SK-N-SH treated with all-trans-retinoic acid at 6 μM for 48 hours (cell line): ENCODE measurements around the gene SPDYE2.
"Not testable (repeated sequence)": the region's sequence is repeated elsewhere in the genome, so short reads cannot be mapped to it uniquely, and the experiment has no call there.

Source experiments
- ESRRG ChIP-seq: fragments of 250-450 bp; sonication (Bioruptor Pico); IDR thresholded peaks from 2 replicates; pipeline ENCODE4 v1.6.1; 2021; ENCODE audit warnings: mild to moderate bottlenecking
- TF ChIP-seq, protein P1 (sequence below): fragments of 250-450 bp; sonication (Bioruptor Pico); IDR thresholded peaks from 2 replicates; pipeline ENCODE4 v1.8.0; 2020; ENCODE audit warnings: mild to moderate bottlenecking, moderate library complexity, borderline replicate concordance

DNA sequence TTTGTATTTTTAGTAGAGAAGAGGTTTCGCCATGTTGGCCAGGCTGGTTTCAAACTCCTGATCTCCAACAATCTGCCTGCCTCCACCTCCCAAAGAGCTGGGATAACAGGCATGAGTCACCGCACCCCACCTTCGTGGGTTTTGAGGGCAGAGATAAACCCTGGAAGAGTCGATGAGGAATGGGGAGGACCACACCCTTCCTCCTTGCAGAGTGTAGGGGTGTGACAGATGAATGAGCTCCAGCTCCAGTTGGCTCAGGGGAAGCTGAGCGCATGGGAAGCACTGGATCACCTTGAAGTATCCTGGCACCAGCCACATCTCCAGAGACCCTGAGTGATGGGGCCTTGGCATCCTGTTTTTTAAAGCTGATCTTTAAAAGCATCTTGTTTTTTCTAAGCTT is 32.5 kb downstream of the SPDYE2 start:
- TF ChIP-seq ESRRG (CRISPR knock-in tag): not testable (repeated sequence)
- TF ChIP-seq, protein P1, sequence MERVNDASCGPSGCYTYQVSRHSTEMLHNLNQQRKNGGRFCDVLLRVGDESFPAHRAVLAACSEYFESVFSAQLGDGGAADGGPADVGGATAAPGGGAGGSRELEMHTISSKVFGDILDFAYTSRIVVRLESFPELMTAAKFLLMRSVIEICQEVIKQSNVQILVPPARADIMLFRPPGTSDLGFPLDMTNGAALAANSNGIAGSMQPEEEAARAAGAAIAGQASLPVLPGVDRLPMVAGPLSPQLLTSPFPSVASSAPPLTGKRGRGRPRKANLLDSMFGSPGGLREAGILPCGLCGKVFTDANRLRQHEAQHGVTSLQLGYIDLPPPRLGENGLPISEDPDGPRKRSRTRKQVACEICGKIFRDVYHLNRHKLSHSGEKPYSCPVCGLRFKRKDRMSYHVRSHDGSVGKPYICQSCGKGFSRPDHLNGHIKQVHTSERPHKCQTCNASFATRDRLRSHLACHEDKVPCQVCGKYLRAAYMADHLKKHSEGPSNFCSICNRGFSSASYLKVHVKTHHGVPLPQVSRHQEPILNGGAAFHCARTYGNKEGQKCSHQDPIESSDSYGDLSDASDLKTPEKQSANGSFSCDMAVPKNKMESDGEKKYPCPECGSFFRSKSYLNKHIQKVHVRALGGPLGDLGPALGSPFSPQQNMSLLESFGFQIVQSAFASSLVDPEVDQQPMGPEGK (CRISPR knock-in tag): not testable (repeated sequence)
